IMR-90 (cell line): ENCODE data around the gene VSX2. TPM values are rescaled to one million over a fixed set of nuclear protein-coding genes. Genes with fewer than 3 reads are reported as not detected.

Experiments
- ATAC-seq: fragments of 200-7000 bp; cut with Tn5 transposase; 2 replicates; pipeline ENCODE4 v1.9.1; 2020; ENCODE audit warnings: low read depth, mild to moderate bottlenecking, moderate library complexity
- BruUV-seq: library from RNA; stranded (reverse); fragments of 400-500 nt; replicated peaks from 2 replicates; lab custom pipeline; 2021; lab: Mats Ljungman, UMichigan
- CTCF ChIA-PET: fragments of 300-600 bp; formaldehyde crosslinking; extraction: SDS; loops from one replicate; lab custom pipeline; 2021; ENCODE audit warnings: antibody characterized with exemption; lab: Yijun Ruan, JAX
- POLR2A ChIA-PET: fragments of 300-600 bp; sonication (Branson Sonifier 250); formaldehyde crosslinking; loops from one replicate; lab custom pipeline; 2022; ENCODE audit warnings: antibody characterized with exemption; ENCODE audit not compliant: unreplicated experiment; lab: Charles Lee
- DNase-seq: peaks from one replicate; pipeline ENCODE4 v3.0.0; 2013
- H2AFZ ChIP-seq: replicated peaks from 2 replicates; pipeline ENCODE3; 2013; ENCODE audit warnings: low read length, mild to moderate bottlenecking; ENCODE audit not compliant: poor library complexity
- H2AK5ac ChIP-seq: 2 replicates; pipeline ENCODE4 v1.6.1; 2013; ENCODE audit warnings: low read depth, low read length, inconsistent platforms
- H2AK9ac ChIP-seq: replicated peaks from 2 replicates; pipeline ENCODE3; 2013; ENCODE audit warnings: mild to moderate bottlenecking, low read depth, low read length, moderate library complexity; ENCODE audit not compliant: poor library complexity
- H2BK120ac ChIP-seq: 2 replicates; pipeline ENCODE4 v1.6.1; 2013; ENCODE audit warnings: low read depth, low read length, inconsistent platforms
- H2BK15ac ChIP-seq: 3 replicates; pipeline ENCODE4 v1.6.1; 2013; ENCODE audit warnings: low read depth, low read length, inconsistent platforms
- H2BK20ac ChIP-seq: 2 replicates; pipeline ENCODE4 v1.6.1; 2013; ENCODE audit warnings: low read depth, mild to moderate bottlenecking, inconsistent platforms, low read length, moderate library complexity
- H2BK5ac ChIP-seq: 2 replicates; pipeline ENCODE4 v1.6.1; 2013; ENCODE audit warnings: mild to moderate bottlenecking, low read depth, low read length, inconsistent platforms; ENCODE audit not compliant: poor library complexity, severe bottlenecking
- H3K14ac ChIP-seq: replicated peaks from 2 replicates; pipeline ENCODE4 v1.6.1; 2013; ENCODE audit warnings: low read depth, low read length, inconsistent platforms
- H3K18ac ChIP-seq: 2 replicates; pipeline ENCODE4 v1.6.1; 2013; ENCODE audit warnings: low read depth, low read length, control low read depth
- H3K23ac ChIP-seq: 2 replicates; pipeline ENCODE4 v1.6.1; 2013; ENCODE audit warnings: low read depth, low read length, inconsistent platforms
- H3K27ac ChIP-seq: 2 replicates; pipeline ENCODE4 v1.5.1; 2013; ENCODE audit warnings: mild to moderate bottlenecking, control low read depth, low read length; ENCODE audit not compliant: insufficient read depth
- H3K27me3 ChIP-seq: 2 replicates; pipeline ENCODE4 v1.6.1; 2013; ENCODE audit warnings: low read length; ENCODE audit not compliant: control insufficient read depth, insufficient read depth
- H3K36me3 ChIP-seq: 2 replicates; pipeline ENCODE4 v1.6.1; 2013; ENCODE audit warnings: low read length, mixed read lengths; ENCODE audit not compliant: control insufficient read depth, insufficient read depth
- H3K4ac ChIP-seq: 2 replicates; pipeline ENCODE4 v1.6.1; 2013; ENCODE audit warnings: low read depth, low read length, inconsistent platforms
- H3K4me1 ChIP-seq: 2 replicates; pipeline ENCODE4 v1.6.1; 2013; ENCODE audit warnings: low read length, mixed read lengths; ENCODE audit not compliant: control insufficient read depth, insufficient read depth
- H3K4me2 ChIP-seq: 2 replicates; pipeline ENCODE4 v1.6.1; 2013; ENCODE audit warnings: low read depth, mild to moderate bottlenecking, control low read depth, low read length, moderate library complexity
- H3K4me3 ChIP-seq: 2 replicates; pipeline ENCODE4 v1.5.1; 2013; ENCODE audit warnings: low read depth, mild to moderate bottlenecking, control low read depth, low read length, moderate library complexity; ENCODE audit not compliant: insufficient read depth
- H3K56ac ChIP-seq: 2 replicates; pipeline ENCODE4 v1.6.1; 2013; ENCODE audit warnings: low read length, inconsistent platforms; ENCODE audit not compliant: insufficient read depth; ENCODE audit errors: extremely low read depth
- H3K79me1 ChIP-seq, 2 experiments: 2 replicates each; pipeline ENCODE4 v1.6.1; 2013; ENCODE audit warnings: low read length in 2 of 2, inconsistent platforms in 1 of 2, low read depth in 1 of 2
- H3K9ac ChIP-seq: 2 replicates; pipeline ENCODE4 v1.6.1; 2013; ENCODE audit warnings: low read depth, low read length, control low read depth
- H3K9me1 ChIP-seq: 2 replicates; pipeline ENCODE4 v1.6.1; 2013; ENCODE audit warnings: low read length, inconsistent platforms; ENCODE audit not compliant: insufficient read depth
- H3K9me3 ChIP-seq: 2 replicates; pipeline ENCODE4 v1.6.1; 2013; ENCODE audit warnings: low read length; ENCODE audit not compliant: control insufficient read depth, insufficient read depth
- H4K20me1 ChIP-seq: 2 replicates; pipeline ENCODE4 v1.6.1; 2013; ENCODE audit warnings: low read length, inconsistent platforms; ENCODE audit not compliant: insufficient read depth
- H4K5ac ChIP-seq: 2 replicates; pipeline ENCODE4 v1.6.1; 2013; ENCODE audit warnings: mild to moderate bottlenecking, low read depth, low read length, control low read depth
- H4K8ac ChIP-seq, 2 experiments: 2 replicates each; pipeline ENCODE4 v1.6.1; 2013; ENCODE audit warnings: low read depth in 2 of 2, low read length in 2 of 2, control low read depth in 1 of 2, inconsistent platforms in 1 of 2
- H4K91ac ChIP-seq: 2 replicates; pipeline ENCODE4 v1.6.1; 2013; ENCODE audit warnings: low read depth, low read length, inconsistent platforms; ENCODE audit not compliant: insufficient read depth
- BHLHE40 ChIP-seq: fragments of 150-350 bp; IDR thresholded peaks from 2 replicates; pipeline ENCODE4 v1.6.1; 2016; ENCODE audit warnings: mild to moderate bottlenecking, low read depth, low read length
- CEBPB ChIP-seq: IDR thresholded peaks from 2 replicates; pipeline ENCODE4 v1.6.1; 2012; ENCODE audit warnings: low read depth, low read length, improper control_type of control experiment
- CHD1 ChIP-seq: IDR thresholded peaks from 2 replicates; pipeline ENCODE4 v1.6.1; 2012; ENCODE audit warnings: low read depth, low read length, improper control_type of control experiment
- CTCF ChIP-seq: conservative IDR thresholded peaks from 2 replicates; pipeline ENCODE4 v1.5.1; 2012; ENCODE audit warnings: mild to moderate bottlenecking, low read depth, low read length, improper control_type of control experiment
- ELK1 ChIP-seq: fragments of 150-350 bp; IDR thresholded peaks from 2 replicates; pipeline ENCODE4 v1.6.1; 2016; ENCODE audit warnings: low read depth, mild to moderate bottlenecking, low read length, moderate library complexity, borderline replicate concordance
- FOS ChIP-seq: fragments of 150-350 bp; IDR thresholded peaks from 2 replicates; pipeline ENCODE4 v1.6.1; 2016; ENCODE audit warnings: low read depth, low read length
- MAFK ChIP-seq: IDR thresholded peaks from 2 replicates; pipeline ENCODE4 v1.6.1; 2012; ENCODE audit warnings: low read depth, low read length, improper control_type of control experiment
- MAZ ChIP-seq: IDR thresholded peaks from 2 replicates; pipeline ENCODE4 v1.6.1; 2012; ENCODE audit warnings: low read depth, mild to moderate bottlenecking, low read length, improper control_type of control experiment, moderate library complexity, borderline replicate concordance
- MXI1 ChIP-seq: IDR thresholded peaks from 2 replicates; pipeline ENCODE4 v1.6.1; 2012; ENCODE audit warnings: low read depth, mild to moderate bottlenecking, low read length, moderate library complexity, borderline replicate concordance
- NFE2L2 ChIP-seq: fragments of 150-350 bp; IDR thresholded peaks from 2 replicates; pipeline ENCODE4 v1.6.1; 2016; ENCODE audit warnings: low read depth, mild to moderate bottlenecking, low read length
- POLR2A ChIP-seq: IDR thresholded peaks from 2 replicates; pipeline ENCODE4 v1.6.1; 2012; ENCODE audit warnings: mild to moderate bottlenecking, low read depth, low read length
- RAD21 ChIP-seq: IDR thresholded peaks from 2 replicates; pipeline ENCODE4 v1.6.1; 2012; ENCODE audit warnings: low read length, improper control_type of control experiment
- RCOR1 ChIP-seq: IDR thresholded peaks from 2 replicates; pipeline ENCODE4 v1.6.1; 2012; ENCODE audit warnings: mild to moderate bottlenecking, low read length, improper control_type of control experiment; ENCODE audit not compliant: insufficient replicate concordance
- RFX5 ChIP-seq: IDR thresholded peaks from 2 replicates; pipeline ENCODE4 v1.8.0; 2012; ENCODE audit warnings: low read depth, mild to moderate bottlenecking, low read length, moderate library complexity
- SMC3 ChIP-seq: fragments of 150-350 bp; IDR thresholded peaks from 2 replicates; pipeline ENCODE4 v1.6.1; 2016; ENCODE audit warnings: low read depth, mild to moderate bottlenecking, antibody characterized with exemption, low read length, moderate library complexity
- WGBS, 2 experiments: methylation state at CpG; one replicate each; pipeline versions ENCODE4 v1.1.5 to v1.1.7; 2013; ENCODE audit warnings: missing lambda C conversion rate in 2 of 2; ENCODE audit not compliant: insufficient read length in 1 of 2; ENCODE audit errors: extremely low coverage in 2 of 2; 5-methylcytosine and 5-hydroxymethylcytosine counted together
- dilution Hi-C: fragments of 300-500 bp; cut with HindIII; formaldehyde crosslinking; loops from one replicate; pipeline ENCODE4 v1.14.3; 2018; ENCODE audit warnings: low sequenced_read_pairs; ENCODE audit not compliant: unreplicated experiment
- in situ Hi-C: fragments of 300-500 bp; cut with MboI; formaldehyde crosslinking; loops from 3 replicates; pipeline ENCODE4 v1.14.3; 2019; ENCODE audit warnings: low sequenced_read_pairs, inconsistent platforms, mixed read lengths
- intact Hi-C: fragments of 100-400 bp; cut with micrococcal nuclease; formaldehyde crosslinking; loops from 2 replicates; pipeline ENCODE4 v1.10.0; 2022
- polyA plus RNA-seq, 3 experiments: library from polyadenylated mRNA; depleted of rRNA; stranded (reverse); fragments of >200 nt; gene quantifications; 2 replicates each; pipeline ENCODE4 v1.2.3, GENCODE V29; 2012; ENCODE audit warnings: low replicate concordance in 1 of 3
- total RNA-seq: library from RNA; depleted of rRNA; stranded (reverse); fragments of >200 nt; gene quantifications from 2 replicates; pipeline ENCODE4 v1.2.3, GENCODE V29; 2012

VSX2 gene
- total and polyA plus RNA-seq, 2 of the 4 experiments (the other 2 are of a cell fraction), result not detected

- ATAC-seq (no peak), DNase-seq (no peak)
- dilution Hi-C loops (no loop called here), intact Hi-C loops (no loop called here), in situ Hi-C loops (no loop called here)
- H3K23ac ChIP-seq, result no peak overlapping the region
- H4K5ac ChIP-seq, result no peak overlapping the region
- no peaks in the 10 kb centered on the region for H3K9me3 ChIP-seq
- no peak overlapping the region for H2AFZ ChIP-seq
- H4K91ac ChIP-seq, result no peak overlapping the region
- TF ChIP-seq MAZ (no peak), RFX5 (no peak), RAD21 (no peak), MXI1 (no peak), SMC3 (no peak), FOS (no peak), CEBPB (no peak), NFE2L2 (no peak), ELK1 (no peak), CHD1 (no peak), MAFK (no peak), BHLHE40 (no peak), RCOR1 (no peak), CTCF (no peak), POLR2A (no peak)
- H3K27ac ChIP-seq, result no peak overlapping the region
- H3K18ac ChIP-seq, result no peak overlapping the region
- no peak overlapping the region for H3K4me2 ChIP-seq
- peaks cover 65% of the 10 kb centered on the region for H3K36me3 ChIP-seq
- peaks cover 2 to 41% of the 10 kb centered on the region in 2 experiments; a peak in 3 of 4 replicates for H3K79me1 ChIP-seq
- no peak overlapping the region for H2BK120ac ChIP-seq
- CTCF ChIA-PET, result interaction anchor here (0.7 kb wide), 1 partner anchor 43 kb away, joined by 3 read pairs; no protein-coding TSS in a partner anchor
- H3K4me1 ChIP-seq, result no peaks in the 10 kb centered on the region
- peaks cover 16% of the 10 kb centered on the region; the same call in 1 of the 2 replicates for H4K20me1 ChIP-seq
- H3K14ac ChIP-seq, result no peak overlapping the region
- H3K4me3 ChIP-seq, result no peak overlapping the region
- BruUV-seq, result no TSS peak
- no peak overlapping the region for H3K9ac ChIP-seq
- no peak overlapping the region for H2BK5ac ChIP-seq
- POLR2A ChIA-PET, result no interaction called here
- no peak overlapping the region for H2AK5ac ChIP-seq
- H3K9me1 ChIP-seq, result no peaks in the 10 kb centered on the region
- no peak overlapping the region for H3K56ac ChIP-seq
- no peak overlapping the region for H2AK9ac ChIP-seq
- no peak overlapping the region for H2BK20ac ChIP-seq
- no peak overlapping the region for H3K4ac ChIP-seq
- H4K8ac ChIP-seq, result no peak overlapping the region
- no CpG with 5 or more reads among the region's 2 CpGs for WGBS, 2 experiments
- no peak overlapping the region for H2BK15ac ChIP-seq
- H3K27me3 ChIP-seq, result no peaks in the 10 kb centered on the region
Observed at GRCh38 chr14:74293606-74294005, 54.4 kb downstream of the VSX2 start.
